Breast epithelium (tissue), 3 donors: Measurements from ENCODE around the gene IL1F10.

Experiments used
- CTCF ChIP-seq, 3 donors: fragments of 450-650 bp; IDR thresholded peaks; one replicate each; pipeline ENCODE4 v1.5.1; 2016 to 2017; ENCODE audit warnings: antibody characterized with exemption in 3 of 3, mild to moderate bottlenecking in 3 of 3, moderate library complexity in 3 of 3
- POLR2A ChIP-seq: fragments of 450-650 bp; IDR thresholded peaks from one replicate; pipeline ENCODE4 v1.6.1; 2016; ENCODE audit warnings: antibody characterized with exemption, mild to moderate bottlenecking, moderate library complexity

DNA sequence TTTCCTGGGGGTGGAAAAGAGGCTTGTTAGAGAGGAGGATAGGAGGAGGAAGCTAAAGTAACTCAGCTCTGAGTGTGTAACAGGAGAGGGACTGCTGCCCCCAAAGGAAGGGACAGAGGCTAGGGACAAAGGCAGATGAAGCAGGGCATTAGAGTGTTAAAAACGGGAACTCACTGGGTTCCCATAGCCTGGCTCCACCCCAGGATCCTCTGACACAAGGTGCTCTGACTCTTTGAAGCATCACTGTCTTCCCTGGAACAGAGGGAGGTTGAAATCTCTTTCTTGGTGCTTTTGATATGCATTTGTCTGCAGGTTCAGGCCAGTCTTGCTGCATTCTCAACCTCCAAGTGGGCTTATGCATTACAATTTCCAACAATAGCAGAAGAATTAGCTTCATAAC lies 39.7 kb upstream of the IL1F10 start:
- no peak for TF ChIP-seq POLR2A
- no peak for TF ChIP-seq CTCF (IDR thresholded peaks at IDR 0.05)
